Suprapubic skin (tissue), 4 donors: ENCODE data around the gene NCBP1. TPM values are rescaled to one million over a fixed set of nuclear protein-coding genes. Genes with fewer than 3 reads are reported as not detected.

Experiments
- DNase-seq, 2 donors: peaks; one replicate each; pipeline ENCODE4 v3.0.0-alpha.2; 2019; ENCODE audit warnings: low spot score in 2 of 2
- H3K27ac ChIP-seq: fragments of 200-600 bp; sonication (generic); one replicate; pipeline ENCODE4 v1.5.1; 2019
- H3K27me3 ChIP-seq: fragments of 200-600 bp; sonication (generic); one replicate; pipeline ENCODE4 v1.5.1; 2019
- H3K36me3 ChIP-seq: fragments of 200-600 bp; sonication (generic); one replicate; pipeline ENCODE4 v1.5.1; 2019
- H3K4me1 ChIP-seq: fragments of 200-600 bp; sonication (generic); one replicate; pipeline ENCODE4 v1.5.1; 2019
- H3K4me3 ChIP-seq: fragments of 200-600 bp; sonication (generic); one replicate; pipeline ENCODE4 v1.5.1; 2019; ENCODE audit warnings: mild to moderate bottlenecking
- H3K9me3 ChIP-seq: fragments of 200-600 bp; sonication (generic); one replicate; pipeline ENCODE4 v1.5.1; 2019
- EP300 ChIP-seq: sonication (generic); formaldehyde crosslinking; IDR thresholded peaks from one replicate; pipeline ENCODE4 v1.6.1; 2017; ENCODE audit warnings: antibody characterized with exemption
- POLR2A ChIP-seq, 2 donors: fragments of 450-650 bp; IDR thresholded peaks; one replicate each; pipeline ENCODE4 v1.6.1; 2017; ENCODE audit warnings: antibody characterized with exemption in 2 of 2, mild to moderate bottlenecking in 2 of 2, moderate library complexity in 2 of 2
- POLR2AphosphoS5 ChIP-seq, 3 donors: sonication (generic); formaldehyde crosslinking; IDR thresholded peaks; one replicate each; pipeline ENCODE4 v1.6.1; 2017; ENCODE audit warnings: antibody characterized with exemption in 3 of 3
- WGBS: methylation state at CpG from one replicate; pipeline ENCODE4 v1.1.5; 2018; 5-methylcytosine and 5-hydroxymethylcytosine counted together
- total RNA-seq, 4 donors: library from RNA; depleted of rRNA; stranded (reverse); fragments of >200 nt; gene quantifications; one replicate each; pipeline ENCODE4 v1.1.0, GENCODE V29; 2016
- TF ChIP-seq, protein P1 (sequence below), 2 donors: fragments of 200-600 bp in 1 of 2; fragments of 450-650 bp in 1 of 2; sonication (generic) in 1 of 2; IDR thresholded peaks; one replicate each; pipeline ENCODE4 v1.5.1; 2016 to 2019; ENCODE audit warnings: antibody characterized with exemption in 2 of 2, mild to moderate bottlenecking in 1 of 2, moderate library complexity in 1 of 2

The NCBP1 gene
- total RNA-seq, 4 donors from 2014 or later: 13.6 to 43.9 (median 16.3) TPM

DNA sequence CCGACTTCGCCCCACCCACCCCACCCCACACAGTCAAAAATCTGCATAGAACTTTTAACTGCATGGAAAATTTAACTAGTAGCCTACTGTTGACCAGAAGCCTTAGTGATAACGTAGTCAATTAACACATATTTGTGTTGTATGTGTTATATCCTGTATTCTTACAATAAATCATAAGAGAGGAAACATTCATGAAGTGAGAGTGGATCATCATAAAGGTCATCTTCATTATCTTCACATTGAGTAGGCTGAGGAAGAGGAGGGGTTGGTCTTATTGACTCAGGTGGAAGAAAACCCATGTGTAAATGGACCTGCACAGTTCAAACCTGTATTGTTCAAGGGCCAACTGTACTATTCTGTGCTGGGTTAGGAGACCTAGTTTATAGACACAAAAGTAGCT, 32.1 kb downstream of the NCBP1 start:
- DNase-seq: no peak
- Histone ChIP-seq H3K27me3 (no peaks in the 10 kb centered on the region), H3K4me3 (no peak overlapping the region), H3K9me3 (no peaks in the 10 kb centered on the region), H3K27ac (no peak overlapping the region), H3K4me1 (no peaks in the 10 kb centered on the region), H3K36me3 (peaks cover 96% of the 10 kb centered on the region)
- WGBS: 95% methylated on average over 3 of the region's 3 CpGs
- TF ChIP-seq POLR2AphosphoS5 (IDR thresholded peaks at IDR 0.05) (no peak), POLR2A (IDR thresholded peaks at IDR 0.05) (no peak), EP300 (no peak)
- TF ChIP-seq, protein P1, sequence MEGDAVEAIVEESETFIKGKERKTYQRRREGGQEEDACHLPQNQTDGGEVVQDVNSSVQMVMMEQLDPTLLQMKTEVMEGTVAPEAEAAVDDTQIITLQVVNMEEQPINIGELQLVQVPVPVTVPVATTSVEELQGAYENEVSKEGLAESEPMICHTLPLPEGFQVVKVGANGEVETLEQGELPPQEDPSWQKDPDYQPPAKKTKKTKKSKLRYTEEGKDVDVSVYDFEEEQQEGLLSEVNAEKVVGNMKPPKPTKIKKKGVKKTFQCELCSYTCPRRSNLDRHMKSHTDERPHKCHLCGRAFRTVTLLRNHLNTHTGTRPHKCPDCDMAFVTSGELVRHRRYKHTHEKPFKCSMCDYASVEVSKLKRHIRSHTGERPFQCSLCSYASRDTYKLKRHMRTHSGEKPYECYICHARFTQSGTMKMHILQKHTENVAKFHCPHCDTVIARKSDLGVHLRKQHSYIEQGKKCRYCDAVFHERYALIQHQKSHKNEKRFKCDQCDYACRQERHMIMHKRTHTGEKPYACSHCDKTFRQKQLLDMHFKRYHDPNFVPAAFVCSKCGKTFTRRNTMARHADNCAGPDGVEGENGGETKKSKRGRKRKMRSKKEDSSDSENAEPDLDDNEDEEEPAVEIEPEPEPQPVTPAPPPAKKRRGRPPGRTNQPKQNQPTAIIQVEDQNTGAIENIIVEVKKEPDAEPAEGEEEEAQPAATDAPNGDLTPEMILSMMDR (IDR thresholded peaks at IDR 0.05): no peak

DNA sequence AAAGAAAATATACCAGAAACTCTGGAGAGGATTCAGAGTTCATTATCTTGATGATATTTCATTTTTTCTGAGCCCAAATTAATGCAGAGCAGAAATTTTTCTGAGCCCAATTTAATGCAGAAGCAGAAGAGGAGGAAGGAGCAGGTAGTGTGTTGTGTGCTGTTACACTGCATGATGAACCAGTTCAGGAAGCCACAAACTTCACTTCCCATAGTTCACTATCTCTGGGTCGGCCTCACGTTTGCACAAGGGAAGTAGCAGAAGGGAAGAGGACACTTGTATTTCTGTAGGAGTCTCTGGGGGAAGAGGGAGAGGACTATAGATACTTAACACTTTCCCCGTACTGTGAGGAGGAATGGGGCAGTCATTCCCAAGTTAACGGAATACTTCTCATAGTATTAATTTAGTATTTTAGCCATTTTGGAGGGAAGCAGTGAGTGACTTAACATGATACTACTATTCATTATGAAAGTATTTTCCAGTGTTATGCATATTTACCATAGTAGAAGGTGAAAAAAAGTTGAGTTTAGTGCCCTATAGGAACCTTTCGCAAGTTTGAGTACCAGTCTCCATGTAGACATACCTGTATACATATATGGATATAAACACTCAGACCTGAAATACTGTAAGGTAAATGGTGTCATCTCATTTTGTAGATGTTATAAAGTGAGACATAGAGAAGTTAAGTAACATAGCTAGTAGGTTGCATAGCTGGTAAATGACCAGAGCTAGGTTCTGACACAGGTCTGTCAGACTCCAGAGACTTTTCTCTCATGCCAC, 33.5 kb downstream of the NCBP1 start:
- peaks cover 99% of the 10 kb centered on the region for H3K36me3 ChIP-seq
- no peak overlapping the region for H3K27ac ChIP-seq
- TF ChIP-seq, protein P1 (IDR thresholded peaks at IDR 0.05): no peak
- TF ChIP-seq POLR2A (IDR thresholded peaks at IDR 0.05) (no peak), EP300 (no peak), POLR2AphosphoS5 (IDR thresholded peaks at IDR 0.05) (no peak)
- no peaks in the 10 kb centered on the region for H3K9me3 ChIP-seq
- DNase-seq: no peak
- 81% methylated on average over 5 of the region's 5 CpGs for WGBS
- no peaks in the 10 kb centered on the region for H3K4me1 ChIP-seq
- H3K4me3 ChIP-seq: no peak overlapping the region
- no peaks in the 10 kb centered on the region for H3K27me3 ChIP-seq

DNA sequence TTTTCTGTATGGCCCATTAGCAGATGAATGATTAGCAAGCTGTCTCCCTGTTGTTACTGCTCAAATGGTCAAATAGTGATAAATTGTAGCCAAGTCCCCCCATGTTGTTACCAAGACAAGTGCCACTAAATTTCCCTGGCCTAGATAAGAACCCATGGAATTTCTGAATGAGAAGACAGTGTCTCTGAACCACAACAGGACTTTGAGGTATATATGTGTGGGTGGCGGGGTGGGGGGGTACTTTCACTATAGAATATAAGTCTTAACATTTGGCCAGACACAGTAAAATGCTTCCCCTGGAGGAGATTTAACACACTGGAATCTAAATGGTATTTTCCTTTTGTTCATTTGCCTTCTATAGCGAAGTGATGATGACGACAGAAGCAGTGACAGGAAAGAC, 34.9 kb downstream of the NCBP1 start:
- TF ChIP-seq, protein P1 (IDR thresholded peaks at IDR 0.05): no peak
- TF ChIP-seq EP300: no peak
- TF ChIP-seq POLR2A (IDR thresholded peaks at IDR 0.05): no peak
- TF ChIP-seq POLR2AphosphoS5 (IDR thresholded peaks at IDR 0.05): no peak
- Histone ChIP-seq H3K36me3 (peaks cover 99% of the 10 kb centered on the region), H3K4me1 (no peaks in the 10 kb centered on the region), H3K9me3 (no peaks in the 10 kb centered on the region), H3K4me3 (no peak overlapping the region), H3K27ac (no peak overlapping the region), H3K27me3 (no peaks in the 10 kb centered on the region)
- WGBS: 63% methylated on average over 3 of the region's 3 CpGs
- no peak for DNase-seq

DNA sequence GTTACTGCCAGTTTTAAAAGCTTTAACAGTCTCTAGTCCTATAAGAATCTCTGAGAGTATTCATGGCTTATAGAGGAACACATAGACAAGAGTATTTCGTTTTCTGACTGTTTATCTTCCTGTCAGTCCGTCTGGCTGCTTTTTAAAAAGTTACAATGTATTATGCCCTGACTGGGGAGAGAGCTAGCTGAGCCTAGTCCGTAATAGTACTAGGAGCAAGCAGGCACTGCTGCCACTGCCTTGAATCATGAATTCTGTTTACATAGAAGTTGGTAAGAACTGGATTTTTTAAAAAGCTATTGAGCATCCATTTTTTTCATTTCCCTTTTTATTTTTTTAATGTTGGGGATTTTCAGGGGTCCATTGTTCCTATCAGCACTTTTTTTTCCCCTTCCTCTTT, 37.0 kb downstream of the NCBP1 start:
- WGBS: 55% methylated on average over 3 of the region's 3 CpGs
- Histone ChIP-seq H3K36me3 (peaks cover 99% of the 10 kb centered on the region), H3K27me3 (no peaks in the 10 kb centered on the region), H3K9me3 (no peaks in the 10 kb centered on the region), H3K27ac (no peak overlapping the region), H3K4me1 (no peaks in the 10 kb centered on the region), H3K4me3 (no peak overlapping the region)
- TF ChIP-seq, protein P1 (IDR thresholded peaks at IDR 0.05): no peak
- TF ChIP-seq POLR2AphosphoS5 (IDR thresholded peaks at IDR 0.05) (no peak), POLR2A (IDR thresholded peaks at IDR 0.05) (no peak), EP300 (no peak)
- no peak for DNase-seq

DNA sequence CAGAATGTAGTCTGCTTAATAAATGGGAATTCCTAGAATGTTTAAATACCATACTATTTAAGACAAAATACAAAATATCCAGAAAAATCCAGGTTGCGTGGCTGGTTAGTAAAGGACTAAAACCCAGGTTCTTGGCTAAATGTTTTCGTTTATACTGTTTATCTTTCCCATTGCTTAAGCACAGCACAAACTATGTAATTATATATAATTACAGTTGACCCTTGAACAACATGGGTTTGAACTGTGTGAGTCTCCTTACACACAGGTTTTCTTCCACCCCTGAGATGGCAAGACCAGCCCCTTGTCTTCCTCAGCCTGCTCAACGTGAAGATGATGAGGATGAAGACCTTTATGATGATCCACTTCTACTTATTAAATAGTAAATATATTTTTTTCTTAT, 38.8 kb downstream of the NCBP1 start:
- Histone ChIP-seq H3K9me3 (no peaks in the 10 kb centered on the region), H3K4me3 (no peak overlapping the region), H3K4me1 (no peaks in the 10 kb centered on the region), H3K27me3 (no peaks in the 10 kb centered on the region), H3K27ac (no peak overlapping the region), H3K36me3 (peaks cover 94% of the 10 kb centered on the region)
- TF ChIP-seq, protein P1 (IDR thresholded peaks at IDR 0.05): no peak
- TF ChIP-seq POLR2AphosphoS5 (IDR thresholded peaks at IDR 0.05): no peak
- TF ChIP-seq POLR2A (IDR thresholded peaks at IDR 0.05): no peak
- WGBS: 94% methylated on average over 3 of the region's 3 CpGs
- no peak for DNase-seq
